Rectal smooth muscle tissue (tissue), 1 donor: ENCODE measurements around the gene RHBDL2.

ENCODE experiments used
- H3K27ac ChIP-seq: one replicate; pipeline ENCODE4 v1.7.0; 2013; ENCODE audit warnings: low read depth, low read length, inconsistent platforms
- H3K27me3 ChIP-seq: one replicate; pipeline ENCODE4 v1.7.0; 2013; ENCODE audit warnings: low read length; ENCODE audit not compliant: control insufficient read depth, insufficient read depth
- H3K36me3 ChIP-seq: one replicate; pipeline ENCODE4 v1.7.0; 2013; ENCODE audit warnings: low read length; ENCODE audit not compliant: control insufficient read depth, insufficient read depth
- H3K4me1 ChIP-seq: one replicate; pipeline ENCODE4 v1.7.0; 2013; ENCODE audit warnings: low read length; ENCODE audit not compliant: control insufficient read depth, insufficient read depth
- H3K4me3 ChIP-seq: one replicate; pipeline ENCODE4 v1.7.0; 2013; ENCODE audit warnings: low read length
- H3K9ac ChIP-seq: one replicate; pipeline ENCODE4 v1.7.0; 2013; ENCODE audit warnings: low read length

RHBDL2 gene

GRCh38 chr1:38892976-38893375, 48.7 kb downstream of the RHBDL2 start:
- Histone ChIP-seq H3K4me1 (no peaks in the 10 kb centered on the region), H3K27ac (no peak overlapping the region), H3K4me3 (no peak overlapping the region), H3K9ac (no peak overlapping the region), H3K27me3 (no peaks in the 10 kb centered on the region), H3K36me3 (peaks cover 3% of the 10 kb centered on the region)

GRCh38 chr1:38891753-38892152, 49.9 kb downstream of the RHBDL2 start:
- Histone ChIP-seq H3K27ac (no peak overlapping the region), H3K27me3 (no peaks in the 10 kb centered on the region), H3K4me1 (no peaks in the 10 kb centered on the region), H3K9ac (no peak overlapping the region), H3K4me3 (no peak overlapping the region), H3K36me3 (peaks cover 3% of the 10 kb centered on the region)

- Histone ChIP-seq H3K27me3 (no peaks in the 10 kb centered on the region), H3K36me3 (peaks cover 3% of the 10 kb centered on the region), H3K27ac (no peak overlapping the region), H3K9ac (no peak overlapping the region), H3K4me1 (no peaks in the 10 kb centered on the region), H3K4me3 (no peak overlapping the region)
Measured at GRCh38 chr1:38889589-38889988, 52.0 kb downstream of the RHBDL2 start.

- Histone ChIP-seq H3K4me1 (no peaks in the 10 kb centered on the region), H3K27me3 (no peaks in the 10 kb centered on the region), H3K9ac (no peak overlapping the region), H3K4me3 (no peak overlapping the region), H3K36me3 (peaks cover 3% of the 10 kb centered on the region), H3K27ac (no peak overlapping the region)
Measured at GRCh38 chr1:38888423-38889333, 53.0 kb downstream of the RHBDL2 start.

GRCh38 chr1:38885092-38885491, 56.5 kb downstream of the RHBDL2 start:
- no peaks in the 10 kb centered on the region for H3K4me1 ChIP-seq
- H3K36me3 ChIP-seq, result no peaks in the 10 kb centered on the region
- H3K27ac ChIP-seq, result no peak overlapping the region
- H3K27me3 ChIP-seq, result no peaks in the 10 kb centered on the region
- no peak overlapping the region for H3K9ac ChIP-seq
- H3K4me3 ChIP-seq, result no peak overlapping the region

- no peak within 1 kb of the TSS for H3K4me3 ChIP-seq
- H3K27ac ChIP-seq, result no peak within 1 kb of the TSS
- no peaks in the 10 kb centered on the region for H3K4me1 ChIP-seq
- H3K36me3 ChIP-seq, result no peaks in the 10 kb centered on the region
- H3K27me3 ChIP-seq, result no peaks in the 10 kb centered on the region
- H3K9ac ChIP-seq, result no peak within 1 kb of the TSS
Measured at GRCh38 chr1:38881487-38881886, 60.1 kb downstream of the RHBDL2 start, which contains the start of gene GJA9. TSS of gene GJA9 (minus strand) at chr1:38881587. CDS start at chr1:38876098, 5,489 bp downstream.

GRCh38 chr1:38875811-38876210, 65.8 kb downstream of the RHBDL2 start:
- H3K36me3 ChIP-seq, result no peaks in the 10 kb centered on the region
- H3K9ac ChIP-seq, result no peak overlapping the region
- no peaks in the 10 kb centered on the region for H3K27me3 ChIP-seq
- H3K4me1 ChIP-seq, result peaks cover 5% of the 10 kb centered on the region
- H3K27ac ChIP-seq, result no peak overlapping the region
- H3K4me3 ChIP-seq, result no peak overlapping the region

- Histone ChIP-seq H3K4me3 (peak within 1 kb of the TSS; percentile 90), H3K36me3 (no peaks in the 10 kb centered on the region), H3K9ac (peak within 1 kb of the TSS; percentile 83), H3K4me1 (peaks cover 5% of the 10 kb centered on the region), H3K27ac (peak within 1 kb of the TSS; percentile 36), H3K27me3 (no peaks in the 10 kb centered on the region)
Measured at GRCh38 chr1:38873027-38873969, 68.3 kb downstream of the RHBDL2 start, which contains the start of gene MYCBP. TSS of gene MYCBP (minus strand) at chr1:38873348. CDS start at chr1:38873305, 43 bp downstream.

- Histone ChIP-seq H3K27me3 (no peaks in the 10 kb centered on the region), H3K4me1 (peaks cover 5% of the 10 kb centered on the region), H3K9ac (peak overlapping the region; percentile 83), H3K4me3 (peak overlapping the region; percentile 90), H3K27ac (peak overlapping the region; percentile 34), H3K36me3 (no peaks in the 10 kb centered on the region)
Measured at GRCh38 chr1:38872401-38873026, 69.1 kb downstream of the RHBDL2 start.

GRCh38 chr1:38870996-38871395, 70.6 kb downstream of the RHBDL2 start:
- H3K4me3 ChIP-seq, result no peak overlapping the region
- no peaks in the 10 kb centered on the region for H3K36me3 ChIP-seq
- no peaks in the 10 kb centered on the region for H3K27me3 ChIP-seq
- H3K9ac ChIP-seq, result no peak overlapping the region
- H3K4me1 ChIP-seq, result peaks cover 5% of the 10 kb centered on the region
- no peak overlapping the region for H3K27ac ChIP-seq

GRCh38 chr1:38867208-38867607, 74.4 kb downstream of the RHBDL2 start:
- Histone ChIP-seq H3K4me1 (peaks cover under 1% of the 10 kb centered on the region), H3K4me3 (no peak overlapping the region), H3K9ac (no peak overlapping the region), H3K36me3 (peaks cover 3% of the 10 kb centered on the region), H3K27me3 (no peaks in the 10 kb centered on the region), H3K27ac (no peak overlapping the region)
